ENCODE measurements around the gene TMEM184A.

Gene TMEM184A

GRCh38 chr7:1501487-1502270, 54.3 kb downstream of the TMEM184A start:
- DNase-seq (ENCODE audit: low read depth in 2 of 2), result no peak

GRCh38 chr7:1500064-1500807, 55.8 kb downstream of the TMEM184A start:
- DNase-seq (ENCODE audit: low read depth in 2 of 2), result no peak

- DNase-seq (ENCODE audit: low read depth in 2 of 2), result no peak
These were observed 56.5 kb downstream of the TMEM184A start for GRCh38 chr7:1499367-1500029.

GRCh38 chr7:1498370-1499305, 57.4 kb downstream of the TMEM184A start:
- no peak for DNase-seq (ENCODE audit: low read depth in 2 of 2)

GRCh38 chr7:1497293-1497927, 58.6 kb downstream of the TMEM184A start:
- no peak for DNase-seq (ENCODE audit: low read depth in 2 of 2)

- no peak for DNase-seq (ENCODE audit: low read depth in 2 of 2)
These were observed 59.3 kb downstream of the TMEM184A start for GRCh38 chr7:1496531-1497292.

GRCh38 chr7:1495564-1496242, 60.3 kb downstream of the TMEM184A start:
- DNase-seq (ENCODE audit: low read depth in 2 of 2), result no peak

GRCh38 chr7:1494866-1495563, 61.0 kb downstream of the TMEM184A start:
- no peak for DNase-seq (ENCODE audit: low read depth in 2 of 2)

GRCh38 chr7:1494447-1494846, 61.6 kb downstream of the TMEM184A start:
- no peak for DNase-seq (ENCODE audit: low read depth in 2 of 2)

GRCh38 chr7:1493571-1493970, 62.4 kb downstream of the TMEM184A start:
- DNase-seq (ENCODE audit: low read depth in 2 of 2), result no peak

GRCh38 chr7:1493129-1493528, 62.9 kb downstream of the TMEM184A start:
- DNase-seq (ENCODE audit: low read depth in 2 of 2), result no peak

- DNase-seq (ENCODE audit: low read depth in 2 of 2), result no peak
These were observed 63.4 kb downstream of the TMEM184A start for GRCh38 chr7:1492640-1493039.
